Globus pallidus (tissue), 1 donor: ENCODE results near the gene GDI1.
A peak's percentile ranks its signal among the peaks of the same experiment; 100 is the strongest.
"Not testable (repeated sequence)": the region's sequence is repeated elsewhere in the genome, so short reads cannot be mapped to it uniquely, and the experiment has no call there.

Experiments
- DNase-seq: peaks from one replicate; pipeline ENCODE4 v3.0.0-alpha.2; 2015; ENCODE audit warnings: low spot score

The GDI1 gene

DNA sequence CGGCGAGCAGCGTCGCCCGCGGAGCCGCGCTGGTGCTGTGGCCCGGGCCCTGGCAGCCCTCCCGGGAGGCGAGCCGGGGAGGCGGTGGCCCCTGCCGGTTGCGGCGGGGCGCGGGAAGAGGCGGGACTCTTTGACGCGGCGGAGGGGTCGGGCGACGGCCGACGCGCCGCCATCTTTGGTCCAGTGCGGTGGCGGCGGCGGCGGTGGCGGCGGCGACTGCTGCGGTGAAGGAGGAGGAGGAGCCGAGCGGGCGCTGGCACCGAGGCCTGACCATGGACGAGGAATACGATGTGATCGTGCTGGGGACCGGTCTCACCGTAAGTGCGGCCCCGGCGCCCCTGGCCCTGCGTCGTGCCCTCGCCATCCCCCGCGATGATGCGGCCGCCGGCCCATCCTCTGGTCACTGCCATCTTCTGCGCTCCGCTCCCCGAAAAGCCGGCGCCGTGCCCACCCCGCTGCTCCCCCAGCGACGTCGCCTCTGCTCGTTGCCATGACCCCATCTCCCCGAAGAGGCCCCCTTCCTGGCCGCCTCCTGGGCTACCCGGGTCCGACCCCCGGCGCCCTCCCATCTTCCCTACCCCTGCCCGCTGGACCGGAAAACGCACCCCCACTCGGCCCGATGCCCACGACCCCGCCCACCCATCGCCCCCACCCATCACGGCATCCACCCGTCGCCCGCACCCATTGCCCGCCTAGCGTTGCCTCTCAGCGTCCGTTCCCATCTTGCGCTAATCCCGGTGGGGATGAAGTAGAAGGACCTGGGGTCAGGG is at the start of gene GDI1:
TSS of gene GDI1 (plus strand) at position 172 of the 770 bp plus-strand sequence. CDS start at position 273, 101 bp downstream.
- no peak for DNase-seq

DNA sequence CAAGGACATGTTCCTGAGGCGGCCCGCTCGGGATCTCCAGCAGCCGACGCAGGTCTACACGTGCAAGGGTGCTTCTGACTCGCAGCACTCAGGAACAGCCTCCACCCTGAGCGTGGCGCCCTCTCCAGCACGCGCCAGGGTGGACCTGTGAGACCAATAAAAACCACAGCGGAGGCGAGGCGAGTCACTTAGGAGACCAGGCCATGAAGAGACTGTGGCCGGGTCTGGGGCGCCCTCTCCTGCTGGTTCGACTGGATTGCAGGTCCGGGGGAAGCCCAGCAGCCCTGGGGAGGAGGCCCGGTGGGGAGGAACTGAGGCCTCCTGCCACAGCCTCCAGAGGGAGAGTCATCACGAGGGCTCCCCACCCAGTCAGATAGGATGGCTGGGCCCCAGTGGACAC is 48.9 kb upstream of the GDI1 start:
- DNase-seq = not testable (repeated sequence)

DNA sequence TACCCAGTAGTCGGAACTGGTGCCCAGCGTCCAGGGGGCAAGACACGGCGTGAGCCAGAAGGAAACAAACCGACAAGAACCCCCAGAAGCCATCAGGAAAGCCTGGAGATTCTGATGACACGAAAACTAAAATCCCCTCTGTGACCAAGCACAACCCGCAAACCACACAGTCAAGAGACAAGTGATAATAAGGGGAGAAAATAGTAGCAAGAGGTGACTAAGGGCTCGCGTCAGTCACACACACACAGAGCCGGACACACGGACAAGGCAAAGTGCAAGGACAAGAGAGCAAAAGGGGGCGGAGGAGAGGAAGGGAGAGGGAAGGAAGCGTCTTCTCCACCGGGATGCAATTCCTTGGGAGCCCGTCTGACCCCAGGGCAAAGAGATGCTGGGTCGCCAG is 48.3 kb upstream of the GDI1 start:
- DNase-seq = not testable (repeated sequence)

DNA sequence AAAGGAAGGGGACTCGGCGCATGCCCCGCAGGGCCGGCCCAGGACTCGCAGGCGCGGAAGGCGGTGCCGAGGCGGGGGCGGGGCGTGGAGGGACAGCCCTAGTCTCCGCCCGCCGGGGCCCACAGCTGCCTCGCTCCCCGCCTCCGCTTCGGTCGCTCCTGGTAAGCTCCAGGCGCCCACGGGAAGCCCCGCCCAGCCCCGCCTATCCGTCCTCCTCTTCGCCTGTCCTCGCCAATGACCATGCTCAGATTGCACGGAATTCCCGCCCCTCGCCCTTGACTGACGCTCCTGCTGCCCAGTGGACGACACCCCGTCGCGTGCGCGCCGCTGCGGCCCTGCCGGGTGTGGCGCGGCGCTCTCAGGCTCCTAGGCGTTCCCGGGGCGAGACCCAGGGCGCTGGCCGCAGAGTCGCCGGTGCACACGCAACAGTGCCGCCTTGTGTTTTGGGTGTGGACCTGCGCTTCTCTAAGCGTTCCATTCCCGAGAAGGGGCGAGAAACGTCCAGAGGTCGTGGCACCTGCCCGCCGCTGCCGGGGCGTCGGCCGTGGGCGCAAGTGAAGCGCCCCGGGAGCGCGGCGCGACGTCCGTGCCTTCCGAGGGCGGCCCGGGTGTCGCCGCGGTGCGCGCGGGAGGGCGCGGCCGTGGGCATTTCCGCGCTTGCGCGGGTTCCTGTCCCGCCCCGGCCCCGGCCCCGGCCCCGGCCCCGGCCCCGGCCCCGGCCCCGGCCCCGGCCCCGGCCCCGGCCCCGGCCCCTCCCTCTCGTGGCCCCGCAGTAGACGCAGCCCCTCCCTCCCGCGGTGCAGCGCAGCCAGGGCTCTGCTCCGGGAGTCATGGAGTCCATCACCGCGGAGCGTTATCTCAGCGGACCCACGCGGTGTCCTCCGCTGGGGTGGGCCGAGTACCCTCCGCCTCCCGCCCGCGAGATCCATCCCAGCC is 46.9 kb upstream of the GDI1 start:
- DNase-seq = not testable (repeated sequence)

DNA sequence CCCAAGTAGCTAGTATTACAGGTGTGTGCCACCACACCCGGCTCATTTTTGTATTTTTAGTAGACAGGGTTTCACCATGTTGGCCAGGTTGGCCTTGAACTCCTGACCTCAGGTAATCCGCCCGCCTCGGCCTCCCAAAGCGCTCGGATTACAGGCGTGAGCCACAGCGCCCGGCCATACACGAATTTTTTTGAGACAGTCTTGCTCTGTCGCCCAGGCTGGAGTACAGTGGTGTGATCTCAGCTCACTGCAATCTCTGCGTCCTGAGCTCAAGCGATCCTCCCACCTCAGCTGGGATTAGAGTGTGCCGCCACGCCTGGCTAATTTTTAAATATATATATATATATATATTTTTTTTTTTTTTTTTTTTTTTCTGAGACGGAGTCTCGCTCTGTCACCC is 40.6 kb upstream of the GDI1 start:
- DNase-seq = not testable (repeated sequence)

DNA sequence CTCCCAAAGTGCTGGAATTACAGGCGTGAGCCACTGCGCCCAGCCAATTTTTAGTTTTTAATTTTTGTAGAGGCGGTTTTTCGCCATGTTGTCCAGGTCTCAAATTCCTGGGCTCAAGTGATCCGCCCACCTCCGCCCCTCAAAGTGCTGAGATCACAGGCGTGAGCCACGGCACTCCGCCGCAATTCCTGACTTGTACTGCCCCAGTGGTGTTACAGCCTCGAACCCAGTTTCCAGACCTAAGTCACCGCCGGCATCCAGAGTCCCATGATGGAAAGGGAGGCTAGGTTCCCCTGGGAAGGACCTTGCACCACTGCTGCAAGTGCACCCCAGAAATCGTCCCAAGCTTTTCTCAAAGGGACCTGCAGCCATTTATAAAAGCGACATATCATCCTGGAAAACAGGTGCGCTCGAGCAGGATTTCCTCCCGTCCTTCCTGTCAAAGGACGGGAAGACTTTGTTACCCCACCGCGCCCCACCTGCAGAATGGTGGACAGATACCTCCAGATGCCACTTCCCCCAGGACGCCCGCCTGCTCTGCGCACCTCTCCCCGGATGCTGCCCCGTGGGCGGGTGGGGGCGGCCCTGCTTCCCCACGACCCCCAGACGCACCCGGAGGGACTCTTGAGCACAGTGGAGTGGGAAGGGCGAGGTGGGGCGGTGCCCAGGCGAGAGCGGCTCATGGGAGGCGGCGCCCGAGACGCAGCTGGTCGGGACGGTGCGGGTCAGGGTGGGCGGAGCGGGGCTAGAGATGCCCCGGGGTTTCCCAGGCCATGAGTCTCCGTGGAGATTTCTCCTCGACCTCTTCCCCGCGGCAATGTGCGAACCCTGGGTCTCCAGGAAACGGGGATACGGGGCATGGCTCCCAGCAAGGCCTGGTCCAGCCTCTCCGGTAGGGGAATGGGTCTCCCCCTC is 39.7 kb upstream of the GDI1 start:
- peak; percentile 55 for DNase-seq

DNA sequence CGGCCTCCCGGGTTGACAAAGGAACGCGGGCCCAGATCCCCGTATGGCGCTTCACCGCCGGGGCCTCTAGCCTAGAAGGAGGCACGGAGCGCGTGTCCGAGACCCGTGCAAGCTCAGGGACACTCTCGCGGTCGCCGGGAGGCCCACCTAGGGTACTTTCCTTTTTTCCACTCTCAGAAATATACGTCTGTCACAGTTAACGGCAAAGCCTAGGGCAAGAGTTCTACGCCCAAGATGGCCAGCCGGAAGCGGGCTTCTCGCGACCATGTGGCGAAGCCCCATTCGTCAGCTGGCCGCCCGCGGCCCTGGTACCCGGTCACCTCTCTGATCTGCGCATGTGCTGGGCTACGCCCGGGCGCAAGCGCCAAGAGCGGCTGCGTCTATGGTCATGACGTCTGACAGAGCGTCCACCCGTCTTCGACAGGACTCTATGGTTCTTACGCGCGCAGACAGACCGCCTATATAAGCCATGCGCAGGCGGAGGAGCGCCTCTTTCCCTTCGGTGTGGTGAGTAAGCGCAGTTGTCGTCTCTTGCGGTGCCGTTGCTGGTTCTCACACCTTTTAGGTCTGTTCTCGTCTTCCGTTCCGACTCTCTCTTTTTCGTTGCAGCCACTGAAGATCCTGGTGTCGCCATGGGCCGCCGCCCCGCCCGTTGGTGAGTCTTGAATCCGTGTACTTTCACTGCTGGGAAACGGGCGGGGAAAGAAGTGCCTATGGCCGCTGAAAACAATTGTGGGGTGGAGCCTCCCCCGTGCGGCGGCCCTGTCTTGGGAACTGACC is 38.9 kb upstream of the GDI1 start, which contains the start of gene RPL10:
TSS of gene RPL10 (plus strand) at position 490 of the 780 bp plus-strand sequence. CDS start at position 633, 143 bp downstream.
- DNase-seq = peak; percentile 95

DNA sequence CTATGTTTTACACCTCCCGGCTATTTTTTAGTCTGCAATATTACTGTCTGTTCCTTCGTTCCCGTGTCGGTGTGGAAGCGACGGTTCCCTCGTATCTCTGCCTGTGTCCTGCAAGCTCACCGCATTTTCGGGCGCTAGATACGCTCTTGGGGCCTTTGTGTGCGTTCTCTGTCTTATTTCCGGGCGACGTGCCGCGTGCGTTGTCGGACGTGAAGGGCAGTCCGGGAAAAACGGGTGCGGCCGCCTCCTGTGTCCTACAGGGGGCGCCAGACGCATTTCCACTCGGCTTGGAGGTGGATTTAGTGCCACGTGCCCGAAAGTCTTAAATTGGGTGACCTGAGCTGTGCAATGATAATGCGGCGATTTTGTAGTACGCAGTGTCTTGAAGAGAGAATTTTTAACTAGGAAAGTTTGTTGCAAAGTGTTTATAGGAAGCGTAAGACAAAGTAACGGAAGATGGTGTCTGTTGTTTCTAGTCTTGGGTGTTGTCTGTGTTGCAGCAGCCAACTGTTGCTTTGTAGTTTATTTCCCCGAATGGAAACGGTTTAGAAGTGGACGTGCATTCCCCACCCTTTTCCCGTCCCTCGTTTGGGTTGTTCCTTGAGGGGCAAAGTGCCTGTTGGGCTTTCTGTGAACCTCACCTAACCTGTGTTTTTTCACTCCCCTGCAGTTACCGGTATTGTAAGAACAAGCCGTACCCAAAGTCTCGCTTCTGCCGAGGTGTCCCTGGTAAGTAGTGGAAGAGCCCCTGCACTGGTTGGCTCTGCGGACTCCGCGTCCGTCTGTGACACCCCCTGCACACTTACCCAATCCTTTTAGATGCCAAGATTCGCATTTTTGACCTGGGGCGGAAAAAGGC is 38.1 kb upstream of the GDI1 start:
- DNase-seq = peak; percentile 79

DNA sequence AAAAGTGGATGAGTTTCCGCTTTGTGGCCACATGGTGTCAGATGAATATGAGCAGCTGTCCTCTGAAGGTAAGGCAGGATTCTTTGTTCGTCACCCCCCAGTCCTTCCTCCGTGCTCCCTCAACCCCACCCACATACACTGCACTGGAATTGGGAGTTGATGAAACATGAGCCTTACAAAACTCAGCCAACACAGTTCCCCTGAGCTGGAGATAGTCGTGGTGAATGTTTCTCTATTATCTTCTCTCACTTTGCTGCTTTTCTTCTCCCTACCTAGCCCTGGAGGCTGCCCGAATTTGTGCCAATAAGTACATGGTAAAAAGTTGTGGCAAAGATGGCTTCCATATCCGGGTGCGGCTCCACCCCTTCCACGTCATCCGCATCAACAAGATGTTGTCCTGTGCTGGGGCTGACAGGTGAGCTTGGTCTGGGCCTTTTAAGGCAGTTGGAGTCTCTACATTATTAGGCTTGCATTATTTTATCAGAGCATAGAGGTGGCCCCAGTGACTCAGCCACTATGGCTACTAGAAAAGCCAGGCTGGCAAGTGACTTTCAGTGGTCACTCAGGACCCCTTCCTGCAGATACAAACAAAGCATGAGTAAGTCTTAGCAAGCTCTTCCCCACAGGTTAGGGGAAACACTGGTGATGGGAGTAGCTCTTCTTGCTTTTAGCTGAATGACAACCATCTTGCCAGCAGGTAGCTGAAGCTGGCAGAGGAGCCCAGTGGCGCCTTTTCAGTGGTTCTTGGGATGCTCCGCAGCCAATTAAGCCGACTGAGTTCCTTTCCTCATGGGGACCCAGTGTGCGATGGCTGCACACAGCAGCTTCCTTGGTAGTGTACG is 37.2 kb upstream of the GDI1 start:
- no peak for DNase-seq

DNA sequence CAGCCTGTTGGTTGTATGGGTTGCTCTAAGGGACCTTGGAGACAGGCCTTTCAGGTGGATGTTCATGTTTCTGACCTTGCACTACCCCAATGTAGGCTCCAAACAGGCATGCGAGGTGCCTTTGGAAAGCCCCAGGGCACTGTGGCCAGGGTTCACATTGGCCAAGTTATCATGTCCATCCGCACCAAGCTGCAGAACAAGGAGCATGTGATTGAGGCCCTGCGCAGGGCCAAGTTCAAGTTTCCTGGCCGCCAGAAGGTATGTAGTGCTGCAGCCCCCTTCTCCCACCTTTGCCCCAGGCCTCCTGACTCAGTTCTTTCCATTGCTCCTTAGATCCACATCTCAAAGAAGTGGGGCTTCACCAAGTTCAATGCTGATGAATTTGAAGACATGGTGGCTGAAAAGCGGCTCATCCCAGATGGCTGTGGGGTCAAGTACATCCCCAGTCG is 36.6 kb upstream of the GDI1 start:
- not testable (repeated sequence) for DNase-seq

DNA sequence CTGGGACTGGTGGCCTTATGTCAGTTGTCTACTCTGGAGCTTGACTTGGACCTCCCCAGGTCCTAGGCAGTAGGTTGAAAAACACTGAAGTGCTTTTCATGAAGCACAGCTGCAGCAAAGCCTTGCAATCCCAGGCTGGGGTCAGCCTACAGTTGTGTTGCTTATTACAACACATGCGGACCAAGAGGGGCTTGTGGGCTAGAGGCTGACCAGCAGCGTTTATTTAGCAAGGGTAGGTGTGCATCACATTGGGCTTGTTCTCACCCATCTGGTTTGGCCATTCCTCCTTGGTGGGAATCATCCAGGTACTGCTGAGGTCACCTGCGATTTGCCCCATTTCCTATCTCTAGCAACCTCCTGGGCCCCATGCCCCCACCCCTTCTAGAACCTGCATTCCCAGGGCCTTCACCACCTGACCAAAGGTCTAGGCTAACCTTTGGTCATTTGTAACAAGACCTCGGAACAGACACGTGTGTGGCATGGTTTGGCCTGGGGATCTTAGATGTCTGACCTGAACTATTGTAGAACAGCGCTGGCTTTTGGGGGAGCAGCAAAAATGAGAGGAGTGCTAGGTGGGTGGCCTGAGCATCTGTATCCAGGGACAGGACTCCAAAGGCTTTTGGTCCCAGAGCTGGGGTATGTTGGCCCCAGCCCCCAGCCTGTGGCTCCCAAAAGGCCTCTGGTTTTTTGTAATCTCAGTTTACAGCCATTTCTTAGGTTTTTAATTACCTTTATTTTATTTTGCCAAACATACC is 35.7 kb upstream of the GDI1 start:
- DNase-seq = no peak

DNA sequence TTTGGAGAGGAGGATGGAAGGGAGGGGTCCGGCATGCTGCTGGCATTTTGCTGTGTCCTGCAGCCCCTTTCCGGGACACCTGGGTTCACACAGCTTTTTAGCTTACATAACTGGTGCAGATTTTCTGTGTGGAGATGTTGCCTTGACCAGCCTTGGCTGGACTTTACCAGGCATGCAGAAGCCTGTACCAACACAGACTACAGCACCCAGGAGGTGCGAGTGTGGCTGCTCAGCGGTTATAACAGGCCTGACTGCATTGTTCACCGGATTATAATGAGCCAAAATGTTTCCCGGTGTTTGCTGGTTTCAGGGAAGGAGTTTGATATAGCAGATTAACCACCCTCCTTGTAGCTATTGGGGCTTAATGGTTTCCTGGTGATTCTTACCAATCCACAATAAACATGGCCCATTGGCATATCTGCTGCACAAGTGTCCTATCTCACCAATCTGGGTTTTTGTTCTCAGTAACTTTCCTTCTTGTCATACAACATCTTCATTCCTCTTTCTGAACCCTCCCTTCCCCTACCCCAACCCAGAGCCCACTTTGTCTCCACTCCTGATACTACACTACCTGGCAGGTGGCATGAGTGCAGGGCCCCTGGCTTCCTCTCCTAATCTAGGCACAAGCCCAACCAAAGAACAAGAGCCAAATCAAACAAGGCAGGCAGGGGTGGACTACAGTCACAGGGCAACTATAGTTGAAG is 34.9 kb upstream of the GDI1 start:
- no peak for DNase-seq

DNA sequence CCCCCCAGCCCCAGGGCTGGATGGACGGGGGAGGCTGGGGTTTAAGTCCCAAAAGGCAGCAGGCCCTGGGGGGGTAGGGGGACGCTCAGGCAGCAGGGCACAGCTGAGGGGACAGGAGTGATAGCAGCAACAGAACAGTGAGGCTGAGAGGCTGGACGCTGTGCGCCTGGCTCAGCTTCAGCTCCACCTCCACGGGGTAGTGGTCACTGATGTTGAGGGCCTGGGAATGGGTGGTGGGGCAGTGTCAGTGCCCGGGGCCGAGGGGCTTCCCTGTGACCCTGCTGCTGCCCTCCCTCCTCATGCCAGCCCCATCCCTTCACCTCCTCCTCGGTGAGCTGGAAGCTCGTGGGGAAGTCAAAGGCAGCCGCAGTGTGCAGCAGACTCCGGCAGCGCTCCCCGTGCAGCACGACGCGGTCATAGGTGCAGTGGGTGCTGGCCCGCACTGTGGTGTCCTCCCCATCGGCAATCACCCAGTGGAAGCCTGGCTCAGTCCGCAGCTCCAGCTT is 34.3 kb upstream of the GDI1 start:
- DNase-seq = no peak

DNA sequence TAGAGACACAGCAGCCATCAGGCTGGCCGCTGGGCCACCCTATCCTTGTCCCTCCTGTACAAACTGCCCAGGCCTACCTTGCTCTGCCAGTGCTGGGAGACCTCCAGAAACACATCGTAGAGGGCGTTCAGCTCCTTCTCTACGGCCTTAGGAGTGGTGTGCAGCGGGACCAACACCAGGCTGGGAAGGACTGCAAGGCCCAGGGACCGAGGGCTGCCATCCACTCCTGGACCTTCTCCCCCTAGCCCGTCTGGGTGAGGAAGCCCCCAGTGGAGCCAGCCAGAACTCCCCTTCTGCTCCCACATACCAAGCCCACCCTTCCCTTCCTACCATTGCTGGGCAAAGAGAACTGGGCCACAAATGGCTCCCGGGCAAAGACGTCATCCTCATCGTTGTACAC is 33.8 kb upstream of the GDI1 start:
- DNase-seq = no peak

DNA sequence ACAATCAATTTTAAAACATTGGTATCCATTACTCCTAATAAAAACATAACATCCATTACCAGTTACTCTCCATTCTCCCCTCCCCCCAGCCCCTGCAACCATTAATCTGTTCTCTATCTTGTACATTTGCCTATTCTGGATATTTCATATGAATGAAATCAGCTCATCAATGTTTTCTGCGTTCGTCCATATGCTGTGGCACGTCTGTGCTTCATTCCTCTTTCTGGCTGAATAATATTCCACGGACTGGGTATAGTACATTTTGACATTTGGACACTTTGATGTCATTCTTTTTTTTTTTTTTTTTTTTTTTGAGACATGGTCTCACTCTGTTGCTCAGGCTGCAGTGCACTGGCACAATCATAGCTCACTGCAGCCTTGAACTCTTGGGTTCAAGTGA is 33.1 kb upstream of the GDI1 start:
- no peak for DNase-seq

DNA sequence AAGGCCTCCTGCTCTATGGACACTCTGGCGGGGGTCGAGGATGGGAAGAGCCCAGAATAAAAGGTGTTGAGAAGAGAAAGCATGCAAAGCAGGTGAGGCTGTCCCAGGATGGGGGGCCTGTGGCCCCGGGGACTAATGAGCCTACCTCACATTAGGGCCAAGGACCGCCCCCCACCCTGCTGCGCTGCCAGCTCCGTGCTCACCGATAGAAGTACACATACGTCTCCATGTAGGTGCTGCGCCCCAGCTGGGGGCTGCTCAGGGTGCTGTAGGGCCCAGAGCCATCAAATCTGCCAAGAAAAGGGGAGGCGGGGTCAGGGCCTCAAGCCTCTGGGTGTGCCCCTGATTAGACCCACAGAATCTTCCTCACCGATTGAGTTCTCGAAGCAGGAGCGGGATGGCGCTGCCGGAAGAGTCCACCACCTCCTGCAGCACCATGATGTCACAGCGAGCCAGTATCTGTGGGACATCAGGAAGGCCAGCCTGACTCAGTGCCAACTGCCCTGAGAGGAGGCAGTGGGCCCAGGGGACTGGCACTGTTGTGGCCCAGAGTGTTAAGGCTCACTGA is 32.2 kb upstream of the GDI1 start:
- no peak for DNase-seq

DNA sequence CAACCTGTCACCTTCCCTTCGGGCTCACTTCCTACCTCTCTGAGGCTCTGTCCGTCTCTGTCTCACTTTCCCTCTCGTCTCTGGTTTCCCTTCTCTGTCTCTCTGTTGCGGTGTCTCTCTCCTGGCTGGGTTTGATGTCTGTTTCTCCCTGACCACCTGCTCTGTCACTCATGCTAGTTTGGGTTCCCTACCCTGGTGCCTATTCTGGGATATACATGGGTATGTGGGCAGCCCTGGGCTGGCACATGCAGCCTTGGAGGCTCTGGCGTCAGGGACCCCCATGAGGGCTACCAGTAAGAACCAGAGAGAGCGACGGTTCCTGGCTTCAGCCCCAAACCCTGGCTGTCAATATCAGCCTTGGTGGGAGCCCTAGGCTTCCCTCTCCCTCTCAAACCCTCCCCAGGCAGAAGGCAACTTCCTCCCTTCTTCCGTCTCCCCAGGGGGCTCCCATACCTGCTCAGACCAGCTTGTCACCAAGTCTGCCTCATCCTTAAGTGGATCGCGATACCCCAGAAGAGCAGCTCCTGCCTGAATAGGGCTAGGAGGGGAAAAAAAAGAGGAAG is 28.2 kb upstream of the GDI1 start:
- DNase-seq = no peak
